HL-60 (cell line): ENCODE results near the gene OSBPL10.

Source experiments
- GABPA ChIP-seq: IDR thresholded peaks from 2 replicates; pipeline ENCODE4 v1.6.1; 2012; ENCODE audit warnings: low read depth
- POLR2AphosphoS5 ChIP-seq: IDR thresholded peaks from 2 replicates; pipeline ENCODE4 v1.6.1; 2012; ENCODE audit warnings: low read depth
- TF ChIP-seq, protein P1 (sequence below): IDR thresholded peaks from one replicate; pipeline ENCODE4 v1.5.1; 2011; ENCODE audit warnings: low read length, control low read depth, inconsistent platforms; ENCODE audit not compliant: insufficient read depth
- TF ChIP-seq, protein P2 (sequence below): IDR thresholded peaks from 2 replicates; pipeline ENCODE4 v1.6.1; 2012; ENCODE audit warnings: low read depth; ENCODE audit not compliant: insufficient replicate concordance

DNA sequence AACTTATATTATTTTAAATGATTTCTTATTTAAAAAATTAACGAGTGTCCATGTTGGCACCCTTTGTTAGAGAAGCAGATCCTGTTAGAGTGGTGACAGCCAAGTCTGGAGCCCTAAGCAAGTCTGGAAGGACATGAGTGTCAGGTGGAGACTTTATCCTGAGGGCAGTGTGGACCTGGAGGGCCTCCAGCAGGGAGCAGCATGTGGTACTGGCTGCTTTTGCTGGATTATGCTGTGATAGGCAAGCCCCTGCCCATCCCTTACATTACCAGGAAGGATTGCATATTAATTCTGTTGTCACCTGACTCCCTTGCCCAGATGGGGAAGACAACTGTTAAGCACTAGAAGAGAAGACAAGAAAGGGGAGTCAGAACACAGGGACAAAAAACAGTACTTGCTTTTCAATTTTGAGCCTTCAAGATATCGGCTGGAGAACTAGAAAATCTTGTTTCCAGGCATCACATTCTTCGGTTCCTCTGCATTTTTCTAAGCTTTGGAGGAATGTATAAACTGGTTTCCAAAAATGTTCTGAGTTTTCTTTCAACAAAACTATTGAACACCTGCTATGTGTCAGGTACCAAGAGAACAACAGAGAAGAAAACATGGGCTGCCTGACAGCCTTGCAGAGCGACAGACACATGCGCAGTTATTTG is 23.2 kb upstream of the OSBPL10 start:
- TF ChIP-seq, protein P1, sequence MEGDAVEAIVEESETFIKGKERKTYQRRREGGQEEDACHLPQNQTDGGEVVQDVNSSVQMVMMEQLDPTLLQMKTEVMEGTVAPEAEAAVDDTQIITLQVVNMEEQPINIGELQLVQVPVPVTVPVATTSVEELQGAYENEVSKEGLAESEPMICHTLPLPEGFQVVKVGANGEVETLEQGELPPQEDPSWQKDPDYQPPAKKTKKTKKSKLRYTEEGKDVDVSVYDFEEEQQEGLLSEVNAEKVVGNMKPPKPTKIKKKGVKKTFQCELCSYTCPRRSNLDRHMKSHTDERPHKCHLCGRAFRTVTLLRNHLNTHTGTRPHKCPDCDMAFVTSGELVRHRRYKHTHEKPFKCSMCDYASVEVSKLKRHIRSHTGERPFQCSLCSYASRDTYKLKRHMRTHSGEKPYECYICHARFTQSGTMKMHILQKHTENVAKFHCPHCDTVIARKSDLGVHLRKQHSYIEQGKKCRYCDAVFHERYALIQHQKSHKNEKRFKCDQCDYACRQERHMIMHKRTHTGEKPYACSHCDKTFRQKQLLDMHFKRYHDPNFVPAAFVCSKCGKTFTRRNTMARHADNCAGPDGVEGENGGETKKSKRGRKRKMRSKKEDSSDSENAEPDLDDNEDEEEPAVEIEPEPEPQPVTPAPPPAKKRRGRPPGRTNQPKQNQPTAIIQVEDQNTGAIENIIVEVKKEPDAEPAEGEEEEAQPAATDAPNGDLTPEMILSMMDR: no peak
- TF ChIP-seq, protein P2, sequence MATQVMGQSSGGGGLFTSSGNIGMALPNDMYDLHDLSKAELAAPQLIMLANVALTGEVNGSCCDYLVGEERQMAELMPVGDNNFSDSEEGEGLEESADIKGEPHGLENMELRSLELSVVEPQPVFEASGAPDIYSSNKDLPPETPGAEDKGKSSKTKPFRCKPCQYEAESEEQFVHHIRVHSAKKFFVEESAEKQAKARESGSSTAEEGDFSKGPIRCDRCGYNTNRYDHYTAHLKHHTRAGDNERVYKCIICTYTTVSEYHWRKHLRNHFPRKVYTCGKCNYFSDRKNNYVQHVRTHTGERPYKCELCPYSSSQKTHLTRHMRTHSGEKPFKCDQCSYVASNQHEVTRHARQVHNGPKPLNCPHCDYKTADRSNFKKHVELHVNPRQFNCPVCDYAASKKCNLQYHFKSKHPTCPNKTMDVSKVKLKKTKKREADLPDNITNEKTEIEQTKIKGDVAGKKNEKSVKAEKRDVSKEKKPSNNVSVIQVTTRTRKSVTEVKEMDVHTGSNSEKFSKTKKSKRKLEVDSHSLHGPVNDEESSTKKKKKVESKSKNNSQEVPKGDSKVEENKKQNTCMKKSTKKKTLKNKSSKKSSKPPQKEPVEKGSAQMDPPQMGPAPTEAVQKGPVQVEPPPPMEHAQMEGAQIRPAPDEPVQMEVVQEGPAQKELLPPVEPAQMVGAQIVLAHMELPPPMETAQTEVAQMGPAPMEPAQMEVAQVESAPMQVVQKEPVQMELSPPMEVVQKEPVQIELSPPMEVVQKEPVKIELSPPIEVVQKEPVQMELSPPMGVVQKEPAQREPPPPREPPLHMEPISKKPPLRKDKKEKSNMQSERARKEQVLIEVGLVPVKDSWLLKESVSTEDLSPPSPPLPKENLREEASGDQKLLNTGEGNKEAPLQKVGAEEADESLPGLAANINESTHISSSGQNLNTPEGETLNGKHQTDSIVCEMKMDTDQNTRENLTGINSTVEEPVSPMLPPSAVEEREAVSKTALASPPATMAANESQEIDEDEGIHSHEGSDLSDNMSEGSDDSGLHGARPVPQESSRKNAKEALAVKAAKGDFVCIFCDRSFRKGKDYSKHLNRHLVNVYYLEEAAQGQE: no peak
- TF ChIP-seq GABPA (no peak), POLR2AphosphoS5 (no peak)
